Measurements from ENCODE around the gene XPNPEP2.

XPNPEP2 gene, protein sequence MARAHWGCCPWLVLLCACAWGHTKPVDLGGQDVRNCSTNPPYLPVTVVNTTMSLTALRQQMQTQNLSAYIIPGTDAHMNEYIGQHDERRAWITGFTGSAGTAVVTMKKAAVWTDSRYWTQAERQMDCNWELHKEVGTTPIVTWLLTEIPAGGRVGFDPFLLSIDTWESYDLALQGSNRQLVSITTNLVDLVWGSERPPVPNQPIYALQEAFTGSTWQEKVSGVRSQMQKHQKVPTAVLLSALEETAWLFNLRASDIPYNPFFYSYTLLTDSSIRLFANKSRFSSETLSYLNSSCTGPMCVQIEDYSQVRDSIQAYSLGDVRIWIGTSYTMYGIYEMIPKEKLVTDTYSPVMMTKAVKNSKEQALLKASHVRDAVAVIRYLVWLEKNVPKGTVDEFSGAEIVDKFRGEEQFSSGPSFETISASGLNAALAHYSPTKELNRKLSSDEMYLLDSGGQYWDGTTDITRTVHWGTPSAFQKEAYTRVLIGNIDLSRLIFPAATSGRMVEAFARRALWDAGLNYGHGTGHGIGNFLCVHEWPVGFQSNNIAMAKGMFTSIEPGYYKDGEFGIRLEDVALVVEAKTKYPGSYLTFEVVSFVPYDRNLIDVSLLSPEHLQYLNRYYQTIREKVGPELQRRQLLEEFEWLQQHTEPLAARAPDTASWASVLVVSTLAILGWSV

DNA sequence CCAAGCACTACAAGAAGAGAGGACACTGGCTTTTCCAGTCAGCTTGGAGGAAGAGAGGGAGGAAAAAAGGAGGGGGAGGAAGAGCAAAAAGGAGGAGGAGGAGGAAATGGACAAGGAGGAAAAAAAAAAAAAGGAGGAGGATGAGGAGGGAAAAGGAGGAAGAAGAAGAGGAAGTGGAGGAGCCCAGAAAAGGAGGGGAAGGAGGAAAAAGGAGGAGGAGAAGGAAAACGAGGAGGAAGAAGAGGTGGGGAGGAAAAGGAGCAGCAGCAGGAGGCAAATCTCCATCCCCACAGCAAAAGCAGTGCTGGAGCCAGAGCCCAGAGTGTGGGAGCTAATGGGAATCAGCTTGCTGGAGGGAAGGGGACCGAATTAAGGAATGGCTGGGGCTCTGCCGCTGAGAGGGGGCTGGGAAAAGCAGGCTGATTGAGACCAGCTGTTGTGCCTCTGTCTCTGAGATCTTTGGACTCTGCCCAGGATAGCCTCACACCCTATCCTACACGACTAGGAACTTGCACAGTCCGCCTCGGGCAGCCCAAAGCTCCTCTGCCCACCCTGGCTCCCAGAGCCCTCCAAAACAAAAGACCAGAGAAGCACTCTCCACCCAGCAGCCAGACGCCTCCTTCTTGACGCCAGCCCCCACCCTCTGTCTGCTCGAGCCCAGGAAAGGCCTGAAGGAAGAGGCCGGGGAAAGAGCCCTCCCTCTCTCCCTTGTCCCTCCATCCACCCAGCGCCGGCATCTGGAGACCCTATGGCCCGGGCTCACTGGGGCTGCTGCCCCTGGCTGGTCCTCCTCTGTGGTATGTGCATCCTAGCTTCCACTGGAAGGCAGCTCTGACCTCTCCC, at the start of gene XPNPEP2:
TSS of gene XPNPEP2 (plus strand) at position 514 of the 843 bp plus-strand sequence. CDS start at position 749, 235 bp downstream.
- no peak for DNase-seq (ENCODE audit: low spot score)

DNA sequence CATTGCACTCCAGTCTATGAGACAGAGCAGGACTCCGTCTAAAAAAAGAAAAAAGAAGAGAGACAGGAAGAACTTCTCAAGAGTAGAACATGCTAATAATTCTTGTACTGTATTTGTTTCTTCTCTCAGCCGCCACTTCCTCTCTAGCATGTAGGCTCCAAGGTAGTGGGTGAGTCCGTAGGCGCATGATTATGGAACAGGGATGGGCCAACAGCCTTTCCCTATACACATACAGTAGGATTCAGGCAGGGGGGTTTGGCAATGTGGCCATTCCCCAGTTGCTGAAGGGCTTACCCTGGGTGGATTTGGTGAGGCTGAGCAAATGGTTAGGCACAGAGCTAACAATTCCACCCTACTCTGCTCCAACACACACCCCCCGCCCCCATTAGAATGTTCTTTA, 49.0 kb upstream of the XPNPEP2 start:
- no peak for DNase-seq (ENCODE audit: low spot score)

DNA sequence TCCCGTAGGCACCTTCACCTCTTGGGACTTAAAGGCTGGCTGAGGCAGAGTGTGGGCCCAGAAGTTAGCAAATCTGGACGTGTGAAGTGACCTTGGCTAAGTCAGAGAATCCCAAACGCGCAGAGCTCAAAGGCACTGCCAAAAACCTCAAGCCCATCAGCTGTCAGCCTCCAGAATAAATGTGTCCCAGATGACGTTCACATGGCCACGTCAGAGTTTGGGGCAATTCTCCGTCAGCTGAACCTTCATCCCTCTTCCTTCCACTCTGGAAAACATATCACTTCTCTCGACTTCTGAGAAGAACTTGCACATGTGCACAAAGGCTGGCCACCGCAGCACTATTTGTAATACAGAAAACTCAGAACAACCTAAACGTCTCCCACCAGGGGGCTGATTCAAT, 48.3 kb upstream of the XPNPEP2 start:
- DNase-seq (ENCODE audit: low spot score): no peak

DNA sequence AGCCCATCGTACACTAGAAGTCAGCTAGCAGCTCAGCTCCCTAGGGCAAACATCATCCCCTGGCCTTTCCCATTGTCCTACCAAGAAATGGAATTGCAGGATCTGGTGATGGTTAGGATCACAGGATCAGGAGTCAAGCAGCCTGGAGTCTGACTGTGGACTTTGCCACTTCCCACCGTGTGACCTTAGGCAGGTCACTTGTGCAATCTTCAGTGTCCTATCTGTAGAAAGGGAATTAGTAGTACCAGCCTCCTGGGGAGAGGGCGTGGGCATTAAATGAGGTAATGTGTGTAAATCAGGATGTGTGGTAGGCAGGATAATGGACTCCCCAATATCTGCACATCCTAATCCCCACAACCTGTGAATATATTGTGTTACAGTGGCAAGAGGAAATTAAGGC, 45.4 kb upstream of the XPNPEP2 start:
- DNase-seq (ENCODE audit: low spot score): peak; percentile 37

DNA sequence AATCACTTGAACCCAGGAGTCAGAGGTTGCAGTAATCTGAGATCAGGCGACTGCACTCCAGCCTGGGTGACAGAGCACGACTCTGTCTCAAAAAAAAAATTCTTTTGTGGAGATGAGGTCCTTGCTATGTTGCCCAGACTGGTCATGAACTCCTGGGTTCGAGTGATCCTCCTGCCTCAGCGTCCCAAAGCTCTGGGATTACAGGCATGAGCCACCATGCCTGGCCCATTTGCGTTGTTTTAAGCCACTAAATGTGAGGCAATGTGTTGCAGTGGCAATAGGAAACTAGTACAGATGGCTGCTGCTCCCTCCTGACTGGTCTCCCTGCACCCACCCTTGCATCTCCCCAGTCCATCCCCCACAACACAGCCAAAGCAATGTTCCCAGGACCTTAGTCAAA, 44.0 kb upstream of the XPNPEP2 start:
- no peak for DNase-seq (ENCODE audit: low spot score)

DNA sequence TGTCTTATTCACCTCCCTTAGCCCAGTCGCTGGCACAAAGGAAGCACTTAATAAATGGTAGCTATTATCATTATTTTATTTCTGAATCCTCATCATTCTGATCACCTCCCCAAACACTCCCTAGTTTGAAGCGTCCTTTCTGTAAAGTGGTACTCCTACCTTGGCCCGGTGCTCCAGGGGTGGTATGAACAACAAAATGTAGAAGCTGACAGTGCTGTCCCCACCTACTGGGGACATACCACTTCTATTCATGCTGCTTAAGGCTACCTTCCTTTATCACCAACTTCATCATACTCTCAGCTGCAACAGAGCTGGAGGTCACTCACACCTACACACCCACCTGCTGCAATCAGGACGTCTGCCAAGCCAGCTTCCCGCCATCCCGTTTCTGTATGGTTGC, 43.2 kb upstream of the XPNPEP2 start:
- no peak for DNase-seq (ENCODE audit: low spot score)

DNA sequence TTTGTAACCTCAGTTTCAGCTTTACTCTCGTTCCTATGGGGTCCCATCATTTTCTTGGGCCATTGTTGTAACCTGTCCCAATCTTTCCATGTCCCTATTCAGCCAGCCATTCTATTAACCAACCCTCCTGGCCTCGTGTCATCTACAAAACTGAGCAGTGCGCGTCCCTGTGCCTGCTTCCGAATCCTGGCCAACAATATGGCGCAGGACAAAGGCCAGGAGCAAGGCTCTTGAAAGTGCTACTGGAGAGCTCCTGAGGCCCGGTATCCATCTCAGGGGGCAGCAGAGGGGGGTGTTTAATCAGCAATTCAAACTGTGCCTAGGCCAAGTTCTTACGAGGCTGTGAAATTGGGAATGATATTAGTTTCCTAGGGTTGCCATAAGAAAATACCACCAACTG, 42.8 kb upstream of the XPNPEP2 start:
- no peak for DNase-seq (ENCODE audit: low spot score)

DNA sequence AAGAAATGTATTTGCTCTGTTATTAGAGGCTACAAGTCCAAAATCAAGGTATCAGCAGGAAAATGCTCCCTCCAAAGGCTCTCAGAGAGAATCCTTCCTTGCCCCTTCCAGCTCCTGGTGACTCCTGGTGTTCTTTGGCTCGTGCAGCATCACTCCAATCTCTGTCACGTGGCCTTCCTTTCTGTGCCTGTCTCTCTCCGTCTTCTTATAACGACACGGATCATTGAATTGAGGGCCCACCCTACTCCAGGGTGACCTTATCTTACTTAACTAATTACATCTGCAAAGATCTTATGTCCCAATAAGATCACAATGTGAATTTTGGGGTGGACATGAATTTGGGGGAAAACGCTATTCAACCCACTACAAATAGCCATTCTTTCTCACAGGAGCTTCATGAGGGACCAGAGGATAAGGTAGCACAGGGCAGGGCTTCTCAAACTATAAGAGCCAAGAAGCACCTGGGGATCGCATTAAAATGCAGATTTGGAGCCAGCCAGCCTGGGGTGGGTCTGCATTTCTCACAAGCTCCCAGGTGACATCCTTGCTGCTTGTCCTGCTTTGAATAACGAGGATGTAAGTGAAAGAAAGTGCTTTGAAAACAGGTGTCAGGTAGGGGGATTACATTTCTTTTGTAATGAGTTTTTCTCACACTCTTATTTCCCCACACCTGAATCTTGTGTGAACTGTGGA, 42.2 kb upstream of the XPNPEP2 start:
- DNase-seq (ENCODE audit: low spot score): no peak

DNA sequence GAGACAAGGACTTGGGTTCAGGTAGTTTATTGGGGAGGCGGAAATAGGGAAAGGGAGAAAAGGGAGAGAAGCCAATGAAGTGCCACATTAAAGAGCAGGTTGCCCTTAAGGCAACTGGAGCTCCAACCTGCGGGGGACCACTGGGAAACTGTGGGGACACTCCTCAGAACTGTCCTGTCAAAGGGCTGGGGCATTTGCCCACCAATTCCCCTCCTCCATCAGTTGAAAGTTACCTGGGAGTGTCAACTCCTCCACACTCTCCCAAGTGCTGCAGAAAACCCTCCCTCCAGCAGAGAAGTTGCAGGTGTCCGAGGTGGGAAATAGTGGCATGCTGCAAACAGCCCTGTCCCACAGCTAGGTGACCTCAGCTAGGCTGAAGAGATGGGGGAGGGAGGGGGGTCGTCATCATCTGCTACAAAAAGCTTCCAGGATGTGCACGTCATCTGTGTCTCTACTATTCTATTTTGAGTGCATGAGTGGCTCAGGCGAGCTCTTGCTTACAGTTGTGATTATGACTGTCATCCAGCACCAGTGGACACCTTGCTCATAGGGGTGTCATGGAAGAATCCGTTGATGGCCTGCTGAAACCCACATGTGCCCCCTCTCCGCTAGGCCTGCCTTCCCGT, 41.5 kb upstream of the XPNPEP2 start:
- DNase-seq (ENCODE audit: low spot score): no peak

DNA sequence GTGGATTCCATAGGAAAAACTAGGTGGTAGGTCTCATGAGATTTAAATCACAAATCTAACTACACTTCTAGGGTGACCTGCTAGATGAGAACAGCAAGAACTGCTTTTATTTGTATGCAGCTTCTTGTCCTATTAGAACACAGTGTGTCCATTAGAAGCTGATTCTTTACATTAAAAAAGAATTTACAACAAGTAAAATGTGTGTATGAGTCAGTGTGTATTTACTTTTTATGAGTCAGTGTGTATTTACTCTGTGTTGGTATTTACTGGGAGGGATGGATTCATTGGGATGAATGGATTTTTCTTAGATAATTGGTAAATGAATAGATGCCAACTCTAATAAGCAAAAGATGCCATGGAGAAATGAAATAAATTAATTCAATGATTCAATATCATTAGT, 40.6 kb upstream of the XPNPEP2 start:
- no peak for DNase-seq (ENCODE audit: low spot score)

DNA sequence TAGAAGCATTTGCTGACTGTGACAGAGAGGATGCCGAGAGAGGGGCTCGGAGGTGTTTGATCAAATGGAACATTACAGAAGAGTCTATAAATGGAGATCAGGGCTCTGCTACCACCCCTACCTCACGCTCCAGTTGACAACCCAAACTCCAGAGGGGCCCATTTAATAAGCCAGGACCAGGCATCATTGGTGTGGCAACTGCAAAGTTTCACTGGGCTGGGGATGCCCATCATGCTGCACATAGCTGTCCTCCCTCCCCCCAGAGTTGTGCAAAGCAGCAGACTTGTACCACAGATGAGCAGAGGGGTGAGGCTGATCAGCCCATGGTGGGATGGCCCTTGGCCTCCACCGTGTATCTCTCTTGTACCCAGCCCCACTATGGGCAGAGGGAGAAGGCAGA, 38.2 kb upstream of the XPNPEP2 start:
- no peak for DNase-seq (ENCODE audit: low spot score)

DNA sequence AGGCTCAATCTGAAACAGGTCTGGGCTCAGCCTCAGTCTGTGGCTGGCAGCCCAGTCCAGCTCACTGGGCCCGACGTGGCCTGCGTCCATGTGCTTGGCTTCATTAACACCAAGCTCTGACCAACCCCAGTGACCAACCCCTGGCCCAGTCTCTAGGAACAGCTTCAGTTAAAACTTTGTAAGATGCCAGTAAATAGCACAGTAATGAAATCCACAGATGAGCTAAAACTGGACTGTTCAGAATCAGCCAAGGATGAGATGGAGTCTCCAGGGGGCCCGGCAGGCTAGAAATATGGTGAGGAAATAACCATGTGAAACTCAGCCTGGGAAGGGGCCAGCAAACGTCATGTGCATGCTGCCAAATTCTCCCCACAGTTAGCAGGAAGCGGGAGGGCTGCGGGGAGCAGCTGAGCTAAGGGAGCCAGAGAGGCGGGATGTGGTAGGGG, 37.1 kb upstream of the XPNPEP2 start:
- DNase-seq (ENCODE audit: low spot score): no peak

DNA sequence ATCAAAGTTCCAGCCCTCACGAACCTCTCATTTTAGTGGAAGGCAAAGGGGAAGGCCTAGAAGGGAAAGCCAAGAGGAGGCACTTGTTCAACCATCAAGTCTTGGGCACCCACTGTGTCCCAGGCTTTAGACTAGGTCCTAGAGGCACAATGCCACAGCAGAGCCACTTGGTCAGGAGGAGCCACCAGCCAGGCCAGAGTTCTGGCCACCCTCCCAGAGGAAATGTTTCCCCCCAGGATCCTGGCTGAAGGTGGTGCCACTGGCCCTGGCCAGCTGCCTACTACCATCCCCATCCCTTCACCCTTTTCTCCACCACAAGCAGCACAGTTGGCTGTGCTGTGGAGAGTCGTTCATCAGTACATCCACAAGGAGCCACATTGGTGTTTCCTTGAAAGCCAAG, 34.3 kb upstream of the XPNPEP2 start:
- DNase-seq (ENCODE audit: low spot score): no peak

DNA sequence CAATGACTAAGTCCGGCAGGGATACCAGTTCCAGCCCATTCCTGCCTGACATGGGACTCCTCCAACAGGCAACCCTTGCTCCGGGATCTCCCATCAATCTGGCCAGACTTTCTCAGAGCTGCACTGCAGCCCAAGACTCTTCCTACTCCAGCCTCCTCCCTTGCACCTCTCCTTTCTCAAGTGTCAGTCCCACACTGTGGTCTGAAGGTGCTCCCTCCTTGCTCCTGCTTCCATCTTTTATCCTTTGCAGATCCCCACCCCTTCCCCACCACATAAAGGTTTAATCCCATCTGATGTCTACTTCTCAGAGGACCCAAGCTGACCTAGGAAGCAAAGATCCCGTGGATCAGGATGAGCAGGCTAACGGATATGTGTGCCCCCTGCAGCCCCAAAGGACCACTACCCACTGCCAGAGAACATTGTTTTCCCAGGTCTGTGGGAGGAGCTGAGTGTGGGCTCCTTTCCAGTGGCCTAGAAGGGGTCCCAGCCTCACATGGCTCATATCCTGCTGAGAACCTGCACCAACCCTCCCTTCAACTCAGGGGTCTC, 33.3 kb upstream of the XPNPEP2 start:
- no peak for DNase-seq (ENCODE audit: low spot score)

DNA sequence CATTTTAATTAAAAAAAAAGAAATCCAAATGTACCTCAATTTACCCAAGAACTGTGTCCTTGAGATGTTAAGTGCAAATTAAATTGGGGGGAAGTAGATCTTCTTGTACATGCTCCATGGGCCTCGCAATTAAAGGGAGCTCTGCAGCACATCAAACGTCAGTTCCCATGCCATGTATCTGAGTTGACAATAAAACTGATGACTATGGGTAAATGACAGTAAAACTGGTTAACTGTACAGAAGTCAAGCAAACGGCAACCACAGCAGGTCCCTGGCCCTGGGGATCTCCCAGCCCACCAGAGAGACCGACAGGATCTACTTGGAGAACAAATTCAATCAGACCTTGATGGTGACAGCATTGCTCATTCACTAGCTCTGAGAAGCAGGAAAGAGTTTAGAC, 32.8 kb upstream of the XPNPEP2 start:
- DNase-seq (ENCODE audit: low spot score): no peak

DNA sequence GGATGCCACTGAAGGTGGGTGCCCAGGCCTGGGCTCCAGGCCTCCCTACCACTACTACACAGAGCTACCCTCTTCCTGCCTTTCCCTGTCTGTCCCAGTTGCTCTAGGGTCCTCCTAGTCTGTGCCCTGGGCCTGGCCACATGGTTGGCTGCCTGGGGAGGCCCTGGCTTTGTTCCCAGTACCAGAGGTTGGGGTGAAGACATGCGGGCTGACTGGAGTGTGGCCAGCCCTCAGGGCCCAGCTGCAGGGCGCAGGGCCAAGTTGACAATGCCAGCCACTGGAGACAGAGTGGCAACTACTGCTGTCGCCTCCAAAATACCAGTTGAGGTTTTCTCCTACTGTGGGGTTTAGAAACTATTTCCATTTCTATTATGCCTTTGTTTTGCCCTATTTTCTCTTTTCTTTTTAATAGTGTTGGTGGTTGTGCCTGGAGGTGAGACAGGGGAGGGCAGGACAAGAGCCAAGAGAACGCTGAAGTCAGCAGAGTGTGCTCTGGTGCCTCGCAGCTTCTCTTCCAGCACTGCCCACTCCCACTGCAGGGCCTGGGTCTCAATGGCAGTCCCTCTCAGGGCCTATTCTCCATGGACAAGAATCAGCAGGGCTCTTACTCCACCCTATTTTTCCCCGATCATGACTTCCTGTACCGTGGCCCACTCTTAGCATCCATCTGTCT, 32.2 kb upstream of the XPNPEP2 start:
- no peak for DNase-seq (ENCODE audit: low spot score)

DNA sequence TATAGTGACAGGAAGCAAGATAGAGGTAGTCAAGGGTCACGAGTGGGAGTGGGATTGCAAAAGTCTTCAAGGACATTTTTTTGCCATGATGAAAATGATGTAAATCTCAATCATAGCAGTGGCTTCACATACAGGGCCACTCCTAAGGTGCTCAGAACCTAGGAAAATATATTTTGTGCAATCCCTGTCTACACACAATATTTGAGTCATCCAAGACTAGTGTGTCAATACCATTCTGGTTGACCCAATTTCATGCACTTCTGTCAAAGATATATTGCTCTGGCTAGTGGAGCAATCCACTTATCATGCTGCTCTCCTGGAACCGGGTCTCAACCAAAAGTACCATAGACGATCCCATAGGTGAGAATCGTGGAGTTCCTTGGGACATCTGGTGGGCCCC, 24.2 kb upstream of the XPNPEP2 start:
- DNase-seq (ENCODE audit: low spot score): no peak

DNA sequence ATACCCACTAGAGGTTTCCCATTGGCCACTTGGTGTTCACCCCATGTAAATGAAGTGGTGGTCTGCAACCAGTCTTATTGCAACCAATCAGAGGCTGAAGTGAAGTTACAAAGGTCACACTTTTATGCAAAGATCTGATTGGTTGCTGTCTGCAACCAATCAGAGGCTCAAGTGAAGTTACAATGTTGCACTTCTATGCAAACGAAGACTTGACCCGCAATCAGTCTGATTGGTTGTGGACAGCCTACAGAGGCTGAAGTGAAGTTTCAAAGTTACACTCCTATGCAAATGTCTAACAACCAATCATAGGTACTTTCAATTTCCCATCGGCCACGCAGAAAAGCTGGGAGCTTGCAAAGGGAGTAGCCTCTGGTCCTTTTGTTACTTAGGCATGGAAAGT, 22.3 kb upstream of the XPNPEP2 start:
- DNase-seq (ENCODE audit: low spot score): no peak

DNA sequence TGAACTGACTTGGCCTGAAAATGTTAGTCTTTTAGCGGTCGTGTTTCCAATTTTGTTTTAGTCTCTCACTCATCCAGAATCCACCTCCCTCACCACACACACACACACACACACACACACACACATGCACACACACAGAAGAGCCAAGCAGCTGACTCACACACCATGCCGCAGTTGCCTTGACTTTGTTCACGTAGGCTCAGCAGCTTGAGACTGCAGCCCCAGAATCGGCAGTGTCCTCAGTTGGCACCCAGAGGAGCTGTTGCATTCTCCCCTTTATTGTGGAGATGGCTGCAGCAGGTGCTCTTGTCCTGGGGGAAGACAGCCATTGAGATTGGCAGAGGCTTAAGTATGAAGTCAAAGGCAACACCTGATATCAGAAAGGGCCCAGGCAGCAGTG, 20.9 kb upstream of the XPNPEP2 start:
- DNase-seq (ENCODE audit: low spot score): no peak

DNA sequence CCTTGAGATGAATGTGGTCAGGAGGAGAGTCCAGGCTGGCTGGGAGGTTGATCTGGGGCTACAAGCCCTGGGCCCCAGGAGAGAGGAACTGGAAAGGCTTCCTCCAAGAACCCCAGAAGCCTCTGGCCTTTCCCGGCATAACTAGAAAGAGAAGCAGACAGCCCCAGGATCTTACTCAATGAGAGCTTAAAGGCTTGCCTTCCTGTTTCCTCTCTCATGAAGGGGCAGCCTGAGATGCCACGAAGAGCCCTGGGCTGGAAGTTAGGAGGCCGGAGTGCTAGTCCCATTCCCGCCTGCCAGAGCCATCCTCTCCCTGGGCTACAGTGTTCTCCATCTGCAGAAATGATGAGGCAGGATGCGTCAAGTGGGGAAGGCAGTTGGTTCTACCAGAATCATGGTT, 20.1 kb upstream of the XPNPEP2 start:
- DNase-seq (ENCODE audit: low spot score): no peak

DNA sequence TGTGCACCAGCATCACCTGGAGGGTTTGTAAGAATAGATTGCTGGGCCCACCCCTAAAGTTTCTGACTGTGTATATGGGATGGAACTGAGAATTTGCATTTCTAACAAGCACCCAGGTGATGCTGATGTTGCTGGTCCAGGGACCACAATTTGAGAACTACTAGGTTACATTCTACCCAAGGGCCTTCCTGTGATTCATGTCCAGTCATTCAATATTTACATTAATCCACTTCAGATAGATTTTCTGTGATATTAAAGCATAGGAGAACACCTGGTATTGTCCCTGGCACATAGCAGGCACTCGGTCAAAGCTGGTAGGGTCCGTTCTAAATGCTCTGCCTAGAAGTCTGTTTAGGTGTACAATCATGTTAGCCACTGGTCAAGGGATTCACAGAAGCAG, 19.5 kb upstream of the XPNPEP2 start:
- no peak for DNase-seq (ENCODE audit: low spot score)
